GM23338 (cell line): Measurements from ENCODE around the gene UNC13D. TPM values are rescaled to one million over a fixed set of nuclear protein-coding genes. Genes with fewer than 3 reads are reported as not detected.

ENCODE experiments used
- ATAC-seq: fragments of 200-7000 bp; cut with Tn5 transposase; 3 replicates; pipeline ENCODE4 v1.9.1; 2020
- DNase-seq: peaks from one replicate; pipeline ENCODE4 v3.0.0-alpha.2; 2015; ENCODE audit warnings: low spot score
- H2AFZ ChIP-seq: fragments of 200-600 bp; sonication (generic); 2 replicates; pipeline ENCODE4 v1.8.0; 2016; ENCODE audit warnings: antibody characterized with exemption, mild to moderate bottlenecking, moderate library complexity
- H3F3A ChIP-seq: fragments of 200-600 bp; sonication (generic); replicated peaks from 2 replicates; pipeline ENCODE4 v1.8.0; 2017; ENCODE audit warnings: antibody characterized with exemption, mixed run types, low read depth
- H3K27ac ChIP-seq: fragments of 200-600 bp; sonication (generic); 2 replicates; pipeline ENCODE4 v1.6.1; 2016; ENCODE audit warnings: low read depth
- H3K27me3 ChIP-seq: fragments of 200-600 bp; sonication (generic); 2 replicates; pipeline ENCODE4 v1.8.0; 2016; ENCODE audit warnings: mild to moderate bottlenecking, mixed run types, moderate library complexity; ENCODE audit not compliant: insufficient read depth
- H3K36me3 ChIP-seq: fragments of 200-600 bp; sonication (generic); 2 replicates; pipeline ENCODE4 v1.8.0; 2016; ENCODE audit warnings: mild to moderate bottlenecking; ENCODE audit not compliant: insufficient read depth
- H3K4me1 ChIP-seq: fragments of 200-600 bp; sonication (generic); 2 replicates; pipeline ENCODE4 v1.8.0; 2016; ENCODE audit warnings: mild to moderate bottlenecking, moderate library complexity; ENCODE audit not compliant: insufficient read depth
- H3K4me2 ChIP-seq: fragments of 200-600 bp; sonication (generic); 2 replicates; pipeline ENCODE4 v1.7.1; 2017; ENCODE audit warnings: mixed run types
- H3K4me3 ChIP-seq: fragments of 200-600 bp; sonication (generic); 2 replicates; pipeline ENCODE4 v1.6.1; 2016; ENCODE audit warnings: mixed run types
- H3K79me2 ChIP-seq: fragments of 200-600 bp; sonication (generic); replicated peaks from 2 replicates; pipeline ENCODE4 v1.8.0; 2017; ENCODE audit warnings: mild to moderate bottlenecking; ENCODE audit not compliant: insufficient read depth
- H3K9me2 ChIP-seq: fragments of 200-600 bp; sonication (generic); 2 replicates; pipeline ENCODE4 v1.8.0; 2017; ENCODE audit not compliant: insufficient read depth
- H4K20me1 ChIP-seq: fragments of 200-600 bp; sonication (generic); replicated peaks from 2 replicates; pipeline ENCODE4 v1.8.0; 2017; ENCODE audit warnings: mild to moderate bottlenecking; ENCODE audit not compliant: insufficient read depth
- H3K27ac Mint-ChIP-seq: 2 replicates; pipeline ENCODE4 v1.8.0; 2020; ENCODE audit warnings: inconsistent platforms, mild to moderate bottlenecking, moderate library complexity, mixed read lengths
- H3K27me3 Mint-ChIP-seq: 3 replicates; pipeline ENCODE4 v1.8.0; 2022; ENCODE audit warnings: low read depth, mild to moderate bottlenecking, moderate library complexity, mixed read lengths, inconsistent platforms; ENCODE audit not compliant: insufficient read depth, poor library complexity
- H3K36me3 Mint-ChIP-seq: 3 replicates; pipeline ENCODE4 v1.8.0; 2021; ENCODE audit warnings: low read depth, mild to moderate bottlenecking, inconsistent platforms, moderate library complexity, mixed read lengths
- H3K4me1 Mint-ChIP-seq: 3 replicates; pipeline ENCODE4 v1.8.0; 2020; ENCODE audit warnings: mild to moderate bottlenecking, inconsistent platforms, mixed read lengths
- H3K4me3 Mint-ChIP-seq: 3 replicates; pipeline ENCODE4 v1.8.0; 2021; ENCODE audit warnings: moderate library complexity, mild to moderate bottlenecking, inconsistent platforms, mixed read lengths
- H3K9me3 Mint-ChIP-seq: 3 replicates; pipeline ENCODE4 v1.8.0; 2020; ENCODE audit warnings: moderate library complexity, mild to moderate bottlenecking, inconsistent platforms, mixed read lengths
- CREB1 ChIP-seq: fragments of 250-450 bp; sonication (Bioruptor Pico); IDR thresholded peaks from 2 replicates; pipeline ENCODE4 v1.5.0; 2020; ENCODE audit warnings: low read depth, mild to moderate bottlenecking, moderate library complexity
- ETS1 ChIP-seq: IDR thresholded peaks from 2 replicates; pipeline ENCODE4 v1.6.1; 2016; ENCODE audit warnings: antibody characterized with exemption
- EZH2 ChIP-seq: fragments of 200-600 bp; sonication (generic); IDR thresholded peaks from one replicate; pipeline ENCODE4 v1.8.0; 2017; ENCODE audit warnings: antibody characterized with exemption, mild to moderate bottlenecking, low read depth; ENCODE audit not compliant: unreplicated experiment
- POLR2AphosphoS5 ChIP-seq: IDR thresholded peaks from 2 replicates; pipeline ENCODE4 v1.6.1; 2016; ENCODE audit warnings: antibody characterized with exemption, low read depth
- REST ChIP-seq: IDR thresholded peaks from one replicate; pipeline ENCODE4 v1.6.1; 2018; ENCODE audit warnings: antibody characterized with exemption; ENCODE audit not compliant: unreplicated experiment
- ZNF114 ChIP-seq: fragments of 250-450 bp; sonication (Bioruptor Pico); IDR thresholded peaks from 2 replicates; pipeline ENCODE4 v1.5.0; 2020; ENCODE audit warnings: mild to moderate bottlenecking, moderate library complexity
- polyA plus RNA-seq: library from polyadenylated mRNA; unstranded; fragments of >200 nt; fragmentation: Nextera tagmentation; extraction: Ambion mirVana; gene quantifications from 2 replicates; pipeline ENCODE4 v1.2.1, GENCODE V29; 2016
- total RNA-seq: library from RNA; depleted of rRNA; stranded (reverse); fragments of >200 nt; shearing (Covaris generic); gene quantifications from 2 replicates; pipeline ENCODE4 v1.2.3, GENCODE V29; 2014

The UNC13D gene
- total and polyA plus RNA-seq, 2 experiments from 2014 or later, result 5.9 to 10.8 TPM

GRCh38 chr17:75793460-75793859, 50.7 kb downstream of the UNC13D start:
- no peaks in the 10 kb centered on the region for H3K27me3 ChIP-seq
- H3K4me1 Mint-ChIP-seq, result no peaks in the 10 kb centered on the region
- no peak overlapping the region for H3K27ac Mint-ChIP-seq
- H3K79me2 ChIP-seq, result peaks cover 98% of the 10 kb centered on the region
- no peak overlapping the region for H3K4me3 Mint-ChIP-seq
- no peak for TF ChIP-seq POLR2AphosphoS5
- no peak for TF ChIP-seq ZNF114
- no peak for TF ChIP-seq ETS1
- TF ChIP-seq CREB1, result no peak
- H3K4me1 ChIP-seq, result no peaks in the 10 kb centered on the region
- no peaks in the 10 kb centered on the region for H3K9me2 ChIP-seq
- peaks cover 21% of the 10 kb centered on the region; the same call in 1 of the 2 replicates for H3K36me3 ChIP-seq
- H3K9me3 Mint-ChIP-seq, result no peaks in the 10 kb centered on the region
- no peak overlapping the region for H3K27ac ChIP-seq
- DNase-seq (no peak), ATAC-seq (no peak)
- H4K20me1 ChIP-seq, result peaks cover 32% of the 10 kb centered on the region
- no peak overlapping the region for H3K4me2 ChIP-seq
- peaks cover 43% of the 10 kb centered on the region for H3K36me3 Mint-ChIP-seq
- no peak overlapping the region for H3K4me3 ChIP-seq
- no peak overlapping the region for H2AFZ ChIP-seq
- H3F3A ChIP-seq, result no peaks in the 10 kb centered on the region; the same call in 1 of the 2 replicates
- H3K27me3 Mint-ChIP-seq, result no peaks in the 10 kb centered on the region

- Histone ChIP-seq H2AFZ (no peak overlapping the region), H3K27ac (no peak overlapping the region), H3K79me2 (peaks cover 100% of the 10 kb centered on the region), H3K9me2 (no peaks in the 10 kb centered on the region), H3K4me3 (no peak overlapping the region), H3K4me2 (no peak overlapping the region), H4K20me1 (peaks cover 37% of the 10 kb centered on the region), H3K36me3 (peaks cover 9% of the 10 kb centered on the region; the same call in 1 of the 2 replicates), H3K4me1 (peaks cover 3% of the 10 kb centered on the region; the same call in 1 of the 2 replicates), H3F3A (no peaks in the 10 kb centered on the region; the same call in 1 of the 2 replicates), H3K27me3 (no peaks in the 10 kb centered on the region)
- Mint-ChIP-seq H3K36me3 (peaks cover 28% of the 10 kb centered on the region), H3K9me3 (no peaks in the 10 kb centered on the region), H3K4me3 (no peak overlapping the region), H3K27me3 (no peaks in the 10 kb centered on the region), H3K4me1 (peaks cover 5% of the 10 kb centered on the region), H3K27ac (no peak overlapping the region)
- ATAC-seq (no peak), DNase-seq (no peak)
- TF ChIP-seq EZH2 (no peak), CREB1 (no peak), REST (no peak)
Measured at GRCh38 chr17:75791254-75791653, 53.0 kb downstream of the UNC13D start.
